Vagina (tissue), 2 donors: ENCODE data around the gene CEACAM3.

ENCODE experiments used
- CTCF ChIP-seq, 3 experiments: fragments of 450-650 bp in 2 of 3; fragments of 200-600 bp in 1 of 3; sonication (generic) in 1 of 3; IDR thresholded peaks; one replicate each; pipeline ENCODE4 v1.5.1; 2017 to 2019; ENCODE audit warnings: antibody characterized with exemption in 3 of 3, mild to moderate bottlenecking in 2 of 3, moderate library complexity in 2 of 3
- POLR2A ChIP-seq, 2 donors: fragments of 450-650 bp; IDR thresholded peaks; one replicate each; pipeline ENCODE4 v1.6.1; 2017; ENCODE audit warnings: antibody characterized with exemption in 2 of 2, mild to moderate bottlenecking in 2 of 2, moderate library complexity in 2 of 2

GRCh38 chr19:41801792-41802211 lies 5.4 kb downstream of the CEACAM3 start:
- TF ChIP-seq CTCF (IDR thresholded peaks at IDR 0.05) (no peak), POLR2A (IDR thresholded peaks at IDR 0.05) (no peak)
